GM19452 (cell line): Measurements from ENCODE around the gene MANF.
"Not testable (repeated sequence)": the region's sequence is repeated elsewhere in the genome, so short reads cannot be mapped to it uniquely, and the experiment has no call there.

Source experiments
- ATAC-seq: cut with Tn5 transposase; IDR thresholded peaks from one replicate; pipeline ENCODE4 v1.9.1; 2021; ENCODE audit not compliant: unreplicated experiment

Gene MANF

DNA sequence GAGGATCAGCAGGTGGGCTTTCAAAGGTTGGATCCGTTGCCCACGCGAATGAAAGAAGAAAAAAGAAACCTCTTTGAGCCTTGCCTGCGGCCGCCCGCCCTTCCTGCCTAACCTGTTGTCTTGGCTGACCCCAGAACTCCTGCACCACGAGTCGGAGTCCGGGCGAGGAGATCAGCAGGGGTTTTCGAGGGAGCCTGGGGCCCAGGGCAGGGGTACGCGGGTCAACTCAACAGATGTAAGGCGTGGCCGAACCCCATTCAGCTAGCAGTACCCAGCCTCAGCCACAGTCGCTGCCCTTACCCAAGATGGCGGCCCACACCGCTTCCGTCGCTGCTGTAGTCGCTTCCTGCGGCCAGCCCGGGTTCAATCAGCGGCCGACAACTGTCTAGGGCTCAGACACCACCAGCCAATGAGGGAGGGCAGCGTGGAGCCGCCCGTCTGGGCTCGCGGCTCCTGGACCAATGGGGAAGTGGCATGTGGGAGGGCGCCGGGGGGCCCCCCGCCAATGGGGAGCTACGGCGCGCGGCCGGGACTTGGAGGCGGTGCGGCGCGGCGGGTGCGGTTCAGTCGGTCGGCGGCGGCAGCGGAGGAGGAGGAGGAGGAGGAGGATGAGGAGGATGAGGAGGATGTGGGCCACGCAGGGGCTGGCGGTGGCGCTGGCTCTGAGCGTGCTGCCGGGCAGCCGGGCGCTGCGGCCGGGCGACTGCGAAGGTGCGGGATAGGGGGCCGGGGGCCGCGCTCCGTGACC is at the start of gene MANF:
Gene MANF (plus strand): TSS at position 566 of the 748 bp plus-strand sequence. CDS start 52 bp downstream, at position 618.
- peak; percentile 93 for ATAC-seq

GRCh38 chr3:51336261-51336660 is 48.8 kb upstream of the MANF start:
- ATAC-seq, result no peak

- no peak for ATAC-seq
Observed at GRCh38 chr3:51337666-51338065, 47.4 kb upstream of the MANF start.

DNA sequence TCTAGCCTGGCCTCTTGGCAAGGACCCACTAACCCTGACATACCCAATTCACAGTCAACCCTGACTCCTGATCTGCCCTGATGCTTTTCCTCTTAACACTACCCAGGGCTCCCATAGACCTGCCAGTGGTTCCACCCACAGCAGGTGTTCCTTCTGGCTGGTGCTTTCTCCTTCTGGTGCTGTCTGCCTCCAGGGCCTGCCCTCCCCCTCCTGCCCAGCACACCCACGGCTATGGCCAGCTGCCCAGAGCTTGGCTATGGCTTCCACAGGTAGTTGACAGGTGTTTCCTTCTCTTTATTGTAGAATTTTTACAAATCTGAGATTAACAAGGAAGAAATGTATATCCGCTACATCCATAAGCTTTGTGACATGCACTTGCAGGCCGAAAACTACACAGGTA is 46.5 kb upstream of the MANF start:
- no peak for ATAC-seq

GRCh38 chr3:51340013-51340829 is 44.9 kb upstream of the MANF start:
- no peak for ATAC-seq

DNA sequence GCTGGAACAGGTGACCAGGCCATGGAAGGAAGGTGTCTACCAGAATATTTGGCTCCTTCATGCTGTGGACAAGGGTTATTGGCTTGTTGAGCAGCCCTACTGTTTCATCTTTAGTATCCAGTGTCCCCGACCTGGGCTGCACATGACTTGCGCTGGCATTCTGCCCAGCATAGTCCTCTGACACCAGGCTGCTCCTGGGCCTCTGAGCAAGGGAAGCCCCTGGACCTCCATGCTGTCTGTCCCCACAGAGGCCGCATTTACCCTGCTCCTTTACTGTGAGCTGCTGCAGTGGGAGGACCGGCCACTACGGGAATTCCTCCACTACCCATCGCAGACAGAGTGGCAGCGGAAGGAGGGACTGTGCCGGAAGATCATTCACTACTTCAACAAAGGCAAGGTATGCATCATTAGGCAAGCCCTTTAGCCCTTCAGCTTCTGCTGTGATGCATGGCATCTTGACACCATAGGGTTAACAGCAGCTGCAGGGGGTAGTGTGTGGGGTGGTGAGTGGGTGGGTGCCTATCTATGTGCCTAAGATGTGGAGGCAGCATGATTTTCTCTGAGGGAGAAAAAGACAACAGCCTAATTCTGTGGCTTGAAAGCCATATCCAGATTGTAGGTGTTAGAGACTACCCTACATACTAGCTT is 44.0 kb upstream of the MANF start:
- ATAC-seq, result no peak

DNA sequence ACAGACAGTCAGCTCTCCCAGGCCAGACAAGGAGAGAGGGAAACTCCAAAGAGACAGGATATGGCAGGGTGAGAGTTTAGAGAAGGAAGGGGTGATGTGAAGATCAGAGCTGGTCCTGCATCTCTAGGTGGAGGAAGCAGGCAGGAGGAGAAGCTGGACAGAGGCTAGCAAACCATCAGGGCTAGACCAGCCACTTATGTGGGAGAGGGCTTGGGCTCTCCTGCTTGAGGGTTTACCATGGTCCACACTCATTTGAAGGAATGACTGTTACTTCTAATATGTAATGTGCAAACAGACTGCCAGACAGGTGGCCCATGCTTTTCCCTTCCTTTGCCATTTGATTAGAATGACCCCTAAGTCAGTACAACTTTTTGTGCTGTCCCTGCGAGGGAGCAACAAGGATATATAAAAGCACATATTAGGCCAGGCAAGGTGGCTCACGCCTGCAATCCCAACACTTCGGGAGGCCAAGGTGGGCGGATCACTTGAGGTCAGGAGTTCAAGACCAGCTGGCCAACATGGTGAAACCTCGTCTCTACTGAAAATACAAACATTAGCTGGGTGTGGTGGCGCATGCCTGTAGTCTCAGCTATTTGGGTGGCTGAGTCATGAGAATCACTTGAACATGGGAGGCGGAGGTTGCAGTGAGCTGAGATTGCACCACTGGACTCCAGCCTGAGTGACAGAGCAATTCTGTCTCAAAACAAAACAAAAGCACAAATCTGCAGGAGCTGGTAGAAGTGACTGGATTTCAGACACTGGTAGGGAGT is 41.0 kb upstream of the MANF start:
- ATAC-seq, result no peak

- no peak for ATAC-seq
Observed at GRCh38 chr3:51350751-51351150, 34.3 kb upstream of the MANF start.

- ATAC-seq, result no peak
Observed at GRCh38 chr3:51353131-51353530, 32.0 kb upstream of the MANF start.

- no peak for ATAC-seq
Observed at GRCh38 chr3:51353691-51354090, 31.4 kb upstream of the MANF start.

- no peak for ATAC-seq
Observed at GRCh38 chr3:51354172-51354571, 30.9 kb upstream of the MANF start.

DNA sequence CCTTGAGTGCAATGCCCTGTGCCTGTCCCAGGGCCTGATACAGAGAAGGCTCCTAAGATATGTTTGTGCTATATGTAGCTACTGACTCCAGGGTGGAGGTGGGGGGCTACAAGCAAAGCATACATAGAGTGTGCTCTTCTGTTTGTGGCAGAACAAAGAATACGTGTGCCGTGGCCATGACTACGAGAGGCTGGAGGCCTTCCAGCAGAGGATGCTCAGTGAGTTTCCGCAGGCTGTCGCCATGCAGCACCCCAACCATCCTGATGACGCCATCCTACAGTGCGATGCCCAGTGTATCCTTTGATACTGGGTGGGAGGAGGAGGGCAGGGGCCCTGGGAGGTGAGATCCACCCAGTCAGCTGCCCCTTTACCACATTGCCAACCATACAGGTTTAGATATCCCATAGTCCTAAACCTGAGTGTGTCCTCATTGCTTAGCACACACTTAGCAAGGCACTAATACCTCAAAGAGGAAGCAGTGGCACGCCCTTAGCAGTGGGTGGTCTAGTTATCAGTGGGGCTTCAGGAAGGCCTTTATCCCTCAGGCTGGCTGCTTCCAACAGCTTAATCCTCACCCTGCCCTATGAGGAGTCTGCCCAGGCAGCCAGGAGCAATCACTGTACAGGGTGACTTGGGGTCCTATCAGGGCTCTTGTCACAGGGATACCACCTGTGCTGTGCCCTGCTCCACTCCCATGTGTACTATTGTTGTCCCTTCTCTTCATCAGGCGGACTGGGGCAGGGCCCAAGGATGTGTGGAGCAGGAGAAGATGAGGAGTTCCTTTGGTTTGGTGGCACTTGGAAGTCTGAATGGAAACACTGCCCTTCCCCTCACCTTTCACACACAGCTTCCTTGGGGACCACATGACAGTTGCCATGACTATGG is 30.1 kb upstream of the MANF start:
- ATAC-seq, result no peak

- no peak for ATAC-seq
Observed at GRCh38 chr3:51355891-51356578, 29.1 kb upstream of the MANF start.

GRCh38 chr3:51357856-51358255 is 27.2 kb upstream of the MANF start:
- no peak for ATAC-seq

GRCh38 chr3:51358981-51359380 is 26.1 kb upstream of the MANF start:
- ATAC-seq, result no peak

- ATAC-seq, result no peak
Observed at GRCh38 chr3:51360806-51361205, 24.3 kb upstream of the MANF start.

DNA sequence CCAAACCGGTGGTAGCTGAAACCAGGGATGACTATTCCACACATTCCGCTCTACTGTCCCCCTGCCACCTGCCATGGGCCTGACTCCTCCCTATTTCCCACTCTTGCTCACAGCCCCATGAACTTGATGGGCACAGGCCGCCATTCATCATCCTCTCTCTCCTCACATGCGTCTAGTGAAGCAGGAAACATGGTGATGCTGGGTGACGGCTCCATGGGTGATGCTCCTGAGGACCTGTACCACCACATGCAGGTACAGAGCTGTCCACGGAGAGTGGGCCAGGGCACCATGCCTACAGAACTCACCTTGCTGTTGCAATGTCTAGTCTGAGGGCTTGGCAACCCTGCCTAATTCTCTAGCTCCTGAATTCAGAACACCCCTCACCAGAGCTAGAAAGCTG is 23.3 kb upstream of the MANF start:
- no peak for ATAC-seq

GRCh38 chr3:51362476-51362875 is 22.6 kb upstream of the MANF start:
- ATAC-seq, result no peak

- not testable (repeated sequence) for ATAC-seq
Observed at GRCh38 chr3:51368276-51368675, 16.8 kb upstream of the MANF start.
